HEK293T (cell line): ENCODE data around the gene FSD1L.

Experiments used
- ARNT ChIP-seq: fragments of 450-650 bp; IDR thresholded peaks from 2 replicates; pipeline ENCODE4 v1.6.1; 2017; ENCODE audit warnings: mild to moderate bottlenecking
- ELF4 ChIP-seq: fragments of 450-650 bp; IDR thresholded peaks from 2 replicates; pipeline ENCODE4 v1.6.1; 2017; ENCODE audit warnings: antibody characterized with exemption
- FOXK2 ChIP-seq: fragments of 450-650 bp; IDR thresholded peaks from 2 replicates; pipeline ENCODE4 v1.6.1; 2016; ENCODE audit warnings: mild to moderate bottlenecking
- FOXM1 ChIP-seq: fragments of 450-650 bp; IDR thresholded peaks from 2 replicates; pipeline ENCODE4 v1.6.1; 2017; ENCODE audit warnings: mild to moderate bottlenecking, borderline replicate concordance
- HDGF ChIP-seq: fragments of 450-650 bp; IDR thresholded peaks from 2 replicates; pipeline ENCODE4 v1.6.1; 2017; ENCODE audit warnings: antibody characterized with exemption, borderline replicate concordance
- LEF1 ChIP-seq: fragments of 450-650 bp; IDR thresholded peaks from 2 replicates; pipeline ENCODE4 v1.6.1; 2017; ENCODE audit warnings: mild to moderate bottlenecking, borderline replicate concordance
- NFRKB ChIP-seq: fragments of 450-650 bp; IDR thresholded peaks from 2 replicates; pipeline ENCODE4 v1.6.1; 2016; ENCODE audit warnings: mild to moderate bottlenecking, moderate library complexity
- SP1 ChIP-seq: fragments of 450-650 bp; IDR thresholded peaks from 2 replicates; pipeline ENCODE4 v1.6.1; 2017

DNA sequence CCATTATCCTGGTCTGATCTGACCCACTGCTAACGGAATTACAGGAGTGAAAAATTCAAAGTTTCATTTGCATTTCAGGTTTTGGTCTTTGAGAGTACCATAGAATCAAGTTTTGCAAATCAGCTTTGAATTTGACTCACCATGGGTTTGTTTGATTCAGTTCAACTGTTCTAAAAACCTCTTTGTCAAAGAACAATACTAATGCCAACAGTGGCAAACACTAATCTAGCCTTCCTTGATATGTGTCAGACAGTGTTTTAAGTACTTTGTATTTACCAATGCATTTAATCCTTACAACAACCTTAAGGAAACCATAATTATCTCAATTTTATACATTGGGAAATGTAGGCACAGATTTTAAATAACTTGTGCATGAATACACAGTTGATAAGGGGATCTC is 10.1 kb upstream of the FSD1L start:
- no peak for TF ChIP-seq SP1
- no peak for TF ChIP-seq NFRKB
- TF ChIP-seq HDGF = no peak
- no peak for TF ChIP-seq FOXM1
- TF ChIP-seq ELF4 = no peak
- no peak for TF ChIP-seq FOXK2
- no peak for TF ChIP-seq LEF1
- TF ChIP-seq ARNT = no peak
